ENCODE results near the gene CELA2A.

DNA sequence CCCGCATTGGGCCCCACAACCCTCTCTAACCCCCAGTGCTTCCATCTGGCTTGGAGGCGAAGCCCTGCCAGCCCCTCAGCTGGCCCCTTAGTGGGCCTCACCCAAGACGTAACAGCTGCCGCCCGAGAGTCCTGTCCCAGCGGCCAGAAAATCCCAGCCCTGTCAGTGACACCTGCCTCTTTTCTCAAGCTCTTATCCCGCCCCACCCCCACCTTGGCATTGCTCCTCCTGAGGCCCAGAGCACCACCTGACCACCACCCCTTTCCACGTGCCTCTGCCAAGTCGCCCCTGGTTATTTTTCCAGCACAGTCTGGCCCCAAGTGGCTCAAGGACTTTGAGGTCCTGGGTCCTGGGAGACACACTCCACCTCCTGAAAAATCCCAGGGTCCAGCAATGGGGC lies 24.2 kb upstream of the CELA2A start:
- no peak for TF ChIP-seq NFIC (IDR thresholded peaks at IDR 0.05)
- TF ChIP-seq, protein P1, sequence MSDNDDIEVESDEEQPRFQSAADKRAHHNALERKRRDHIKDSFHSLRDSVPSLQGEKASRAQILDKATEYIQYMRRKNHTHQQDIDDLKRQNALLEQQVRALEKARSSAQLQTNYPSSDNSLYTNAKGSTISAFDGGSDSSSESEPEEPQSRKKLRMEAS (IDR thresholded peaks at IDR 0.05) = no peak
- TF ChIP-seq USF1 (IDR thresholded peaks at IDR 0.05) = no peak
- no peak for TF ChIP-seq CEBPB (IDR thresholded peaks at IDR 0.05)

Measured in Ishikawa (cell line).